ENCODE measurements around the gene MBOAT2. TPM values are rescaled to one million over a fixed set of nuclear protein-coding genes. Genes with fewer than 3 reads are reported as not detected.
"Not testable (repeated sequence)": the region's sequence is repeated elsewhere in the genome, so short reads cannot be mapped to it uniquely, and the experiment has no call there.

Gene MBOAT2
- total RNA-seq, 5 donors from 2014 or later (not counting 1 experiment from before 2014, with no cell fraction given) = 1.3 to 3.0 (median 2.7) TPM

- H3K27me3 Mint-ChIP-seq = peaks cover 0 to 3% of the 10 kb centered on the region in 2 donors
- POLR2A ChIA-PET = no interaction called here
- WGBS (ENCODE audit: insufficient coverage) = 93% methylated on average over 4 of the region's 4 CpGs
- H3K4me3 Mint-ChIP-seq = no peak overlapping the region
- H3K4me1 Mint-ChIP-seq = no peaks in the 10 kb centered on the region
- no peaks in the 10 kb centered on the region for H3K9me3 Mint-ChIP-seq
- no peaks in the 10 kb centered on the region for H3K36me3 ChIP-seq (ENCODE audit: control insufficient read depth in 2 of 2, extremely low read depth in 1 of 2, insufficient read depth in 1 of 2, low read length in 1 of 2)
- H3K27ac Mint-ChIP-seq = no peak overlapping the region
- no peak for DNase-seq
- H3K27me3 ChIP-seq (replicated peaks in 1 of 2; ENCODE audit: control insufficient read depth in 2 of 2, extremely low read depth in 1 of 2, insufficient read depth in 2 of 2, low read length in 1 of 2) = no peaks in the 10 kb centered on the region
- H3K4me3 ChIP-seq (ENCODE audit: control insufficient read depth in 1 of 2, extremely low read depth in 1 of 2, low read length in 1 of 2) = no peak overlapping the region
- H3K4me1 ChIP-seq (ENCODE audit: control insufficient read depth in 1 of 2, extremely low read depth in 1 of 2, insufficient read depth in 2 of 2, low read length in 2 of 2) = no peaks in the 10 kb centered on the region
- CTCF ChIA-PET = no interaction called here
- no peak for ATAC-seq (replicated peaks in 1 of 4)
- no peaks in the 10 kb centered on the region for H3K9me3 ChIP-seq
- H3K36me3 Mint-ChIP-seq = no peaks in the 10 kb centered on the region
- H3K27ac ChIP-seq (ENCODE audit: low read length) = no peak overlapping the region
Observed at GRCh38 chr2:8977758-8978157, 25.7 kb downstream of the MBOAT2 start.

GRCh38 chr2:8976442-8977259 lies 26.8 kb downstream of the MBOAT2 start:
- Histone ChIP-seq H3K9me3 (no peaks in the 10 kb centered on the region), H3K36me3 (ENCODE audit: control insufficient read depth in 2 of 2, extremely low read depth in 1 of 2, insufficient read depth in 1 of 2, low read length in 1 of 2) (no peaks in the 10 kb centered on the region), H3K4me1 (ENCODE audit: control insufficient read depth in 1 of 2, extremely low read depth in 1 of 2, insufficient read depth in 2 of 2, low read length in 2 of 2) (no peaks in the 10 kb centered on the region), H3K27me3 (replicated peaks in 1 of 2; ENCODE audit: control insufficient read depth in 2 of 2, extremely low read depth in 1 of 2, insufficient read depth in 2 of 2, low read length in 1 of 2) (no peaks in the 10 kb centered on the region), H3K4me3 (ENCODE audit: control insufficient read depth in 1 of 2, extremely low read depth in 1 of 2, low read length in 1 of 2) (no peak overlapping the region), H3K27ac (ENCODE audit: low read length) (no peak overlapping the region)
- Mint-ChIP-seq H3K27me3 (no peaks in the 10 kb centered on the region), H3K4me3 (no peak overlapping the region), H3K36me3 (no peaks in the 10 kb centered on the region), H3K9me3 (no peaks in the 10 kb centered on the region), H3K4me1 (no peaks in the 10 kb centered on the region), H3K27ac (no peak overlapping the region)
- DNase-seq = no peak
- ChIA-PET CTCF (no interaction called here), POLR2A (no interaction called here)
- ATAC-seq (replicated peaks in 1 of 4) = no peak
- WGBS (ENCODE audit: insufficient coverage) = 75% methylated on average over 1 of the region's 8 CpGs

GRCh38 chr2:8974016-8974415 lies 29.5 kb downstream of the MBOAT2 start:
- Mint-ChIP-seq H3K4me1 (no peaks in the 10 kb centered on the region), H3K4me3 (no peak overlapping the region), H3K27ac (no peak overlapping the region), H3K27me3 (peaks cover 0 to 3% of the 10 kb centered on the region in 2 donors), H3K9me3 (peaks cover 0 to 6% (median 0%) of the 10 kb centered on the region in 3 donors), H3K36me3 (no peaks in the 10 kb centered on the region)
- Histone ChIP-seq H3K4me3 (ENCODE audit: control insufficient read depth in 1 of 2, extremely low read depth in 1 of 2, low read length in 1 of 2) (no peak overlapping the region), H3K36me3 (ENCODE audit: control insufficient read depth in 2 of 2, extremely low read depth in 1 of 2, insufficient read depth in 1 of 2, low read length in 1 of 2) (no peaks in the 10 kb centered on the region), H3K9me3 (no peaks in the 10 kb centered on the region), H3K27me3 (replicated peaks in 1 of 2; ENCODE audit: control insufficient read depth in 2 of 2, extremely low read depth in 1 of 2, insufficient read depth in 2 of 2, low read length in 1 of 2) (no peaks in the 10 kb centered on the region), H3K27ac (ENCODE audit: low read length) (no peak overlapping the region), H3K4me1 (ENCODE audit: control insufficient read depth in 1 of 2, extremely low read depth in 1 of 2, insufficient read depth in 2 of 2, low read length in 2 of 2) (no peaks in the 10 kb centered on the region)
- ChIA-PET CTCF (interaction anchor here in 1 of 2 donors (0.7 kb wide), 1 partner anchor 35 kb away, joined by 5 read pairs; no protein-coding TSS in a partner anchor), POLR2A (no interaction called here)
- WGBS (ENCODE audit: insufficient coverage) = no CpG with 5 or more reads among the region's 4 CpGs
- no peak for ATAC-seq (replicated peaks in 1 of 4)
- DNase-seq = no peak

- H3K27me3 Mint-ChIP-seq; H3K4me3 Mint-ChIP-seq; H3K4me3 ChIP-seq (ENCODE audit: control insufficient read depth in 1 of 2, extremely low read depth in 1 of 2, low read length in 1 of 2); H3K9me3 Mint-ChIP-seq; POLR2A ChIA-PET; H3K4me1 ChIP-seq (ENCODE audit: control insufficient read depth in 1 of 2, extremely low read depth in 1 of 2, insufficient read depth in 2 of 2, low read length in 2 of 2); CTCF ChIA-PET; H3K36me3 ChIP-seq (ENCODE audit: control insufficient read depth in 2 of 2, extremely low read depth in 1 of 2, insufficient read depth in 1 of 2, low read length in 1 of 2); ATAC-seq (replicated peaks in 1 of 4); H3K27ac ChIP-seq (ENCODE audit: low read length); H3K4me1 Mint-ChIP-seq; DNase-seq; H3K9me3 ChIP-seq; H3K27me3 ChIP-seq (replicated peaks in 1 of 2; ENCODE audit: control insufficient read depth in 2 of 2, extremely low read depth in 1 of 2, insufficient read depth in 2 of 2, low read length in 1 of 2); H3K27ac Mint-ChIP-seq; H3K36me3 Mint-ChIP-seq: not testable (repeated sequence)
- WGBS (ENCODE audit: insufficient coverage) = no CpG with 5 or more reads among the region's 3 CpGs
Observed at GRCh38 chr2:8973017-8973416, 30.5 kb downstream of the MBOAT2 start.

GRCh38 chr2:8972535-8972934 lies 30.9 kb downstream of the MBOAT2 start:
- no CpG with 5 or more reads among the region's 1 CpG for WGBS (ENCODE audit: insufficient coverage)
- ATAC-seq (replicated peaks in 1 of 4); POLR2A ChIA-PET; H3K4me1 Mint-ChIP-seq; H3K27ac Mint-ChIP-seq; H3K36me3 Mint-ChIP-seq; H3K27me3 ChIP-seq (replicated peaks in 1 of 2; ENCODE audit: control insufficient read depth in 2 of 2, extremely low read depth in 1 of 2, insufficient read depth in 2 of 2, low read length in 1 of 2); H3K4me1 ChIP-seq (ENCODE audit: control insufficient read depth in 1 of 2, extremely low read depth in 1 of 2, insufficient read depth in 2 of 2, low read length in 2 of 2); CTCF ChIA-PET; H3K27ac ChIP-seq (ENCODE audit: low read length); DNase-seq; H3K4me3 Mint-ChIP-seq; H3K27me3 Mint-ChIP-seq; H3K4me3 ChIP-seq (ENCODE audit: control insufficient read depth in 1 of 2, extremely low read depth in 1 of 2, low read length in 1 of 2); H3K9me3 Mint-ChIP-seq; H3K36me3 ChIP-seq (ENCODE audit: control insufficient read depth in 2 of 2, extremely low read depth in 1 of 2, insufficient read depth in 1 of 2, low read length in 1 of 2); H3K9me3 ChIP-seq: not testable (repeated sequence)

GRCh38 chr2:8969348-8969747 lies 34.1 kb downstream of the MBOAT2 start:
- ATAC-seq (replicated peaks in 1 of 4); H3K4me1 ChIP-seq (ENCODE audit: control insufficient read depth in 1 of 2, extremely low read depth in 1 of 2, insufficient read depth in 2 of 2, low read length in 2 of 2); H3K27me3 ChIP-seq (replicated peaks in 1 of 2; ENCODE audit: control insufficient read depth in 2 of 2, extremely low read depth in 1 of 2, insufficient read depth in 2 of 2, low read length in 1 of 2); H3K36me3 ChIP-seq (ENCODE audit: control insufficient read depth in 2 of 2, extremely low read depth in 1 of 2, insufficient read depth in 1 of 2, low read length in 1 of 2); H3K4me3 ChIP-seq (ENCODE audit: control insufficient read depth in 1 of 2, extremely low read depth in 1 of 2, low read length in 1 of 2); CTCF ChIA-PET; H3K9me3 Mint-ChIP-seq; H3K4me3 Mint-ChIP-seq; H3K27ac ChIP-seq (ENCODE audit: low read length); H3K36me3 Mint-ChIP-seq; H3K27ac Mint-ChIP-seq; POLR2A ChIA-PET; H3K9me3 ChIP-seq; DNase-seq; H3K4me1 Mint-ChIP-seq: not testable (repeated sequence)
- WGBS (ENCODE audit: insufficient coverage) = no CpG with 5 or more reads among the region's 2 CpGs
- peaks cover 8 to 11% of the 10 kb centered on the region in 2 donors for H3K27me3 Mint-ChIP-seq

Measured in T-cell (primary cell).